Measurements from ENCODE around the gene PDE6G. TPM values are rescaled to one million over a fixed set of nuclear protein-coding genes. Genes with fewer than 3 reads are reported as not detected.

Gene PDE6G
- total and polyA plus RNA-seq, 2 of the 13 experiments (the other 11 are each of a cell fraction or from before 2014, with no cell fraction given): 1.4 to 6.7 TPM

DNA sequence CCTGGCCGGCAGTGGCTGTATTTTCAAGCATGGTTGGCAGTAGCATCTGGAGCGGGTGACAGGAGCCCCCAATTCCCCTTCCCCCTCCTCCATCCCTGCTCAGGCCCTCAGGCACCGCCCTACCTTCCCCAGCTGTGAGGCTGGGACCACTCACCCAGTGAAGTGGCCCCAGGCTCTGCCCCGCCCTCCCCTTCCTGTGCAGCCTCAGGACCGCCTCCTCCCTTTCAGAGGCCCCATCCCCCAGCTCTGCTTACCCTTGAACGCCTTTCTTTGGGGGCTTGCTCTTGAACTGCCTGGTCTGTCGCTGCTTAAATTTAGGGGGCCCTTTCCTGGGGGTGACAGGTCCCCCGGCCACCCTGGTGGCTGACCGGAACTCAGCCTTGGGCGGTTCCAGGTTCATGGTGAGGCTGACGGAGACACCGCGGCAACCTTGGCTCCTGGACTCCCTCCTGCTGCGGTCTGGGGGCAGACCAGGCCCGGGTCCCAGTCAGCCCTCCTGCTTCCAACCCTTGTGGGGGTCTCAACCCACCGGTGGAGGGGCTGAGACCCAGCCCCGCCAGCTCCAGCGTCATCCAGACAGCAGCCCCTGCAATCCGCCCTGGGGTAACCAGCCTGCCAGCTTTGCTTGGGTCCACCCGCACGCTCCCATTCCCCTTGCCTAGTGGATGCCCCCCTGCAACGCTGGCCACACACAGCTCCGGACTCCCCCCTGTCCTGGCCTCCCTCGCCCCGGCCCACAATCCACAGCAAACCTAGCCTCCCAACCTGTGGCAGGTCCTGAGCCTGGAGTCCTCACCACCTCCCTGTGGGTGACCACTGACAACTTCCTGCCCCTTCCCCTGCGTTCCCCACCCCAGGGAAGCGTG, 3.2 kb downstream of the PDE6G start:
- Histone ChIP-seq H3K9me3 (ENCODE audit: low read length) (peaks cover 6% of the 10 kb centered on the region; the same call in 1 of the 2 replicates), H3K4me2 (ENCODE audit: low read depth, low read length) (peak overlapping the region; percentile 71), H3K36me3 (replicated peaks in 1 of 2; ENCODE audit: control insufficient read depth in 1 of 2, insufficient read depth in 2 of 2, low read length in 2 of 2) (no peaks in the 10 kb centered on the region), H4K20me1 (ENCODE audit: insufficient read depth, low read length) (no peaks in the 10 kb centered on the region), H3K27ac (ENCODE audit: extremely low read length, insufficient read depth, low read length) (no peak overlapping the region), H3K4me3 (replicated peaks in 1 of 3; ENCODE audit: insufficient read depth in 1 of 3, low read depth in 2 of 3, low read length in 3 of 3) (peak overlapping the region; percentile 39 to 61 (median 48); a peak in 5 of 6 replicates), H3K27me3 (ENCODE audit: control insufficient read depth in 1 of 2, insufficient read depth in 2 of 2, low read length in 2 of 2) (peaks cover 0 to 17% of the 10 kb centered on the region in 2 experiments; a peak in 3 of 5 replicates), H3K9ac (ENCODE audit: insufficient read depth, low read depth, low read length) (peak overlapping the region; percentile 43; the same call in 1 of the 2 replicates), H3K79me2 (ENCODE audit: insufficient read depth, low read length) (no peaks in the 10 kb centered on the region), H3K4me1 (ENCODE audit: insufficient read depth, low read length) (peaks cover 59% of the 10 kb centered on the region), H2AFZ (ENCODE audit: low read length) (no peak overlapping the region)
- ATAC-seq: peak; percentile 14; the same call in 1 of the 3 replicates
- no peak for FAIRE-seq
- intact Hi-C loops (cut with micrococcal nuclease; ENCODE audit: unreplicated experiment): no loop called here
- DNase-seq (ENCODE audit: low spot score): no peak
- POLR2A ChIA-PET: interaction anchor here (0.6 to 1.1 kb wide), 4 partner anchors 13 to 31 kb away, joined by 3 to 4 read pairs (median 3); partner anchors contain the start of genes ARL16, CCDC137, HGS and OXLD1
- in situ Hi-C loops (cut with HindIII; ENCODE audit: extremely low pct_ligation_motif_present, low pct_unique_long_range_greater_than_20kb): no loop called here
- WGBS (ENCODE audit: low lambda C conversion rate): 43% methylated on average over 18 of the region's 27 CpGs
- BruUV-seq (replicated peaks): no TSS peak
- CTCF ChIA-PET (ENCODE audit: low intra/inter-chr PET ratio, low total read pairs): no interaction called here
- no peak for TF ChIP-seq ZNF747 (CRISPR knock-in tag; IDR thresholded peaks at IDR 0.05; ENCODE audit: borderline replicate concordance)
- no peak for TF ChIP-seq ZBTB8A (CRISPR knock-in tag; IDR thresholded peaks at IDR 0.05; ENCODE audit: borderline replicate concordance, low read depth)
- no peak for TF ChIP-seq ATM (IDR thresholded peaks at IDR 0.05; ENCODE audit: borderline replicate concordance)
- TF ChIP-seq RARA (CRISPR knock-in tag; IDR thresholded peaks at IDR 0.05): 0 out of 2 replicates have a peak, but pooled peaks have one; percentile 13
- TF ChIP-seq ZFX (CRISPR knock-in tag; IDR thresholded peaks at IDR 0.05; ENCODE audit: low read depth): peak; percentile 46; the same call in 1 of the 2 replicates
- TF ChIP-seq TBX2 (CRISPR knock-in tag; IDR thresholded peaks at IDR 0.05; ENCODE audit: borderline replicate concordance): peak; percentile 24; the same call in 1 of the 2 replicates
- TF ChIP-seq ZEB1 (IDR thresholded peaks at IDR 0.05; ENCODE audit: insufficient replicate concordance, low read depth): no peak
- peak; percentile 35 for TF ChIP-seq RBM39 (IDR thresholded peaks at IDR 0.05; ENCODE audit: low read depth, low read length, poor library complexity, severe bottlenecking)
- no peak for TF ChIP-seq ZNF660 (CRISPR knock-in tag; IDR thresholded peaks at IDR 0.05; ENCODE audit: borderline replicate concordance, low read depth)
- TF ChIP-seq MED8 (CRISPR knock-in tag; IDR thresholded peaks at IDR 0.05; ENCODE audit: insufficient replicate concordance): no peak
- TF ChIP-seq, protein P1, sequence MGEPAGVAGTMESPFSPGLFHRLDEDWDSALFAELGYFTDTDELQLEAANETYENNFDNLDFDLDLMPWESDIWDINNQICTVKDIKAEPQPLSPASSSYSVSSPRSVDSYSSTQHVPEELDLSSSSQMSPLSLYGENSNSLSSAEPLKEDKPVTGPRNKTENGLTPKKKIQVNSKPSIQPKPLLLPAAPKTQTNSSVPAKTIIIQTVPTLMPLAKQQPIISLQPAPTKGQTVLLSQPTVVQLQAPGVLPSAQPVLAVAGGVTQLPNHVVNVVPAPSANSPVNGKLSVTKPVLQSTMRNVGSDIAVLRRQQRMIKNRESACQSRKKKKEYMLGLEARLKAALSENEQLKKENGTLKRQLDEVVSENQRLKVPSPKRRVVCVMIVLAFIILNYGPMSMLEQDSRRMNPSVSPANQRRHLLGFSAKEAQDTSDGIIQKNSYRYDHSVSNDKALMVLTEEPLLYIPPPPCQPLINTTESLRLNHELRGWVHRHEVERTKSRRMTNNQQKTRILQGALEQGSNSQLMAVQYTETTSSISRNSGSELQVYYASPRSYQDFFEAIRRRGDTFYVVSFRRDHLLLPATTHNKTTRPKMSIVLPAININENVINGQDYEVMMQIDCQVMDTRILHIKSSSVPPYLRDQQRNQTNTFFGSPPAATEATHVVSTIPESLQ (CRISPR knock-in tag; conservative IDR thresholded peaks at IDR 0.05): no peak
- TF ChIP-seq ZFP82 (CRISPR knock-in tag; IDR thresholded peaks at IDR 0.05; ENCODE audit: borderline replicate concordance): no peak
- TF ChIP-seq ELF1 (CRISPR knock-in tag; IDR thresholded peaks at IDR 0.05): 0 out of 2 replicates have a peak, but pooled peaks have one; percentile 12
- peak; percentile 33; the same call in 1 of the 2 replicates for TF ChIP-seq TAF1 (CRISPR knock-in tag; IDR thresholded peaks at IDR 0.05)
- TF ChIP-seq HMG20A (CRISPR knock-in tag; IDR thresholded peaks at IDR 0.05; ENCODE audit: borderline replicate concordance): no peak
- no peak for TF ChIP-seq FLYWCH1 (CRISPR knock-in tag; IDR thresholded peaks at IDR 0.05)
- TF ChIP-seq, protein P2, sequence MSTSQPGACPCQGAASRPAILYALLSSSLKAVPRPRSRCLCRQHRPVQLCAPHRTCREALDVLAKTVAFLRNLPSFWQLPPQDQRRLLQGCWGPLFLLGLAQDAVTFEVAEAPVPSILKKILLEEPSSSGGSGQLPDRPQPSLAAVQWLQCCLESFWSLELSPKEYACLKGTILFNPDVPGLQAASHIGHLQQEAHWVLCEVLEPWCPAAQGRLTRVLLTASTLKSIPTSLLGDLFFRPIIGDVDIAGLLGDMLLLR (CRISPR knock-in tag; IDR thresholded peaks at IDR 0.05): no peak
- TF ChIP-seq, protein P3, sequence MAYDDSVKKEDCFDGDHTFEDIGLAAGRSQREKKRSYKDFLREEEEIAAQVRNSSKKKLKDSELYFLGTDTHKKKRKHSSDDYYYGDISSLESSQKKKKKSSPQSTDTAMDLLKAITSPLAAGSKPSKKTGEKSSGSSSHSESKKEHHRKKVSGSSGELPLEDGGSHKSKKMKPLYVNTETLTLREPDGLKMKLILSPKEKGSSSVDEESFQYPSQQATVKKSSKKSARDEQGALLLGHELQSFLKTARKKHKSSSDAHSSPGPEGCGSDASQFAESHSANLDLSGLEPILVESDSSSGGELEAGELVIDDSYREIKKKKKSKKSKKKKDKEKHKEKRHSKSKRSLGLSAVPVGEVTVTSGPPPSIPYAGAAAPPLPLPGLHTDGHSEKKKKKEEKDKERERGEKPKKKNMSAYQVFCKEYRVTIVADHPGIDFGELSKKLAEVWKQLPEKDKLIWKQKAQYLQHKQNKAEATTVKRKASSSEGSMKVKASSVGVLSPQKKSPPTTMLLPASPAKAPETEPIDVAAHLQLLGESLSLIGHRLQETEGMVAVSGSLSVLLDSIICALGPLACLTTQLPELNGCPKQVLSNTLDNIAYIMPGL (CRISPR knock-in tag; IDR thresholded peaks at IDR 0.05; ENCODE audit: borderline replicate concordance in 1 of 2, low read depth in 1 of 2): 0 out of 4 replicates have a peak, but pooled peaks of 1 of the 2 experiments have one; percentile 27
- TF ChIP-seq POLR2A (IDR thresholded peaks at IDR 0.05; ENCODE audit: insufficient read depth in 1 of 2, low read depth in 2 of 2, low read length in 2 of 2): no peak
